Activated naive CD8-positive, alpha-beta T cell treated with anti-CD3 and anti-CD28 coated beads, Interleukin-2, amount 10 ng/mL, durations not matched to agents 7 days and 5 days (primary cell): ENCODE results near the gene UVSSA. TPM values are rescaled to one million over a fixed set of nuclear protein-coding genes. Genes with fewer than 3 reads are reported as not detected.

Source experiments
- ATAC-seq: fragments of 150-1000 bp; cut with Tn5 transposase; one replicate; pipeline ENCODE4 v1.10.0; 2021; ENCODE audit warnings: low read depth, moderate library complexity
- POLR2A ChIA-PET: fragments of 350-600 bp; sonication (Branson Sonifier 250); formaldehyde crosslinking; loops from one replicate; lab custom pipeline; 2021; ENCODE audit warnings: antibody characterized with exemption; lab: Charles Lee
- DNase-seq: peaks from one replicate; pipeline ENCODE4 v3.0.0; 2021
- H3K27ac Mint-ChIP-seq: one replicate; pipeline ENCODE4 v1.8.0; 2022; ENCODE audit warnings: mild to moderate bottlenecking, mixed read lengths
- H3K27me3 Mint-ChIP-seq: one replicate; pipeline ENCODE4 v1.8.0; 2022; ENCODE audit warnings: mild to moderate bottlenecking, moderate library complexity, mixed read lengths
- H3K36me3 Mint-ChIP-seq: one replicate; pipeline ENCODE4 v1.8.0; 2021; ENCODE audit warnings: mild to moderate bottlenecking, mixed read lengths
- H3K4me1 Mint-ChIP-seq: one replicate; pipeline ENCODE4 v1.8.0; 2021; ENCODE audit warnings: mixed read lengths
- H3K4me3 Mint-ChIP-seq: one replicate; pipeline ENCODE4 v1.8.0; 2022; ENCODE audit warnings: mild to moderate bottlenecking, moderate library complexity, mixed read lengths
- H3K9me3 Mint-ChIP-seq: one replicate; pipeline ENCODE4 v1.8.0; 2021; ENCODE audit warnings: mixed read lengths
- total RNA-seq, 2 experiments: library from RNA; stranded (reverse); gene quantifications; one replicate each; pipeline ENCODE4 v1.2.3, GENCODE V29; 2021

Gene UVSSA
- total RNA-seq, 2 experiments from 2014 or later = 30.0 to 30.9 TPM

DNA sequence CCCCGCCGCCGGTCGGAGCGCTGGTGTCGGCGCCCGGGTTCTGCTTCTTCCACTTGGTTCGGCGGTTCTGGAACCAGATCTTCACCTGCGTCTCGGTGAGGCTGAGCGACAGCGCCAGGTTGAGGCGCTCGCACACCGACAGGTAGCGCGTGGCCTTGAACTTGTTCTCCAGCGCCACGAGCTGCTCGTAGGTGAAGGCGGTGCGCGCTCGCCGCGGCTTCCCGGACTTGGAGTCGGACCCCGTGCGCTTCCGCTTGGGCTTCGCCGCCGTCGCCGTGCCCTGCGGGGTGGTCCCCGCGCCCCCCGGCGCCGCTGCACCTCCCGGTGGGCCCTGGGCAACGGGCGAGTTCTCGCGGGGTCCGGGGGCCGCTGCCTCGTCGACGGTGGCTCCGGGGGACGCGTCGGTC is 56.2 kb downstream of the UVSSA start:
- Mint-ChIP-seq H3K4me1 (peaks cover 5% of the 10 kb centered on the region), H3K27me3 (peaks cover 29% of the 10 kb centered on the region), H3K36me3 (peaks cover 2% of the 10 kb centered on the region), H3K27ac (no peak overlapping the region), H3K4me3 (no peak overlapping the region), H3K9me3 (peaks cover 2% of the 10 kb centered on the region)
- POLR2A ChIA-PET = no interaction called here
- DNase-seq (no peak), ATAC-seq (no peak)

DNA sequence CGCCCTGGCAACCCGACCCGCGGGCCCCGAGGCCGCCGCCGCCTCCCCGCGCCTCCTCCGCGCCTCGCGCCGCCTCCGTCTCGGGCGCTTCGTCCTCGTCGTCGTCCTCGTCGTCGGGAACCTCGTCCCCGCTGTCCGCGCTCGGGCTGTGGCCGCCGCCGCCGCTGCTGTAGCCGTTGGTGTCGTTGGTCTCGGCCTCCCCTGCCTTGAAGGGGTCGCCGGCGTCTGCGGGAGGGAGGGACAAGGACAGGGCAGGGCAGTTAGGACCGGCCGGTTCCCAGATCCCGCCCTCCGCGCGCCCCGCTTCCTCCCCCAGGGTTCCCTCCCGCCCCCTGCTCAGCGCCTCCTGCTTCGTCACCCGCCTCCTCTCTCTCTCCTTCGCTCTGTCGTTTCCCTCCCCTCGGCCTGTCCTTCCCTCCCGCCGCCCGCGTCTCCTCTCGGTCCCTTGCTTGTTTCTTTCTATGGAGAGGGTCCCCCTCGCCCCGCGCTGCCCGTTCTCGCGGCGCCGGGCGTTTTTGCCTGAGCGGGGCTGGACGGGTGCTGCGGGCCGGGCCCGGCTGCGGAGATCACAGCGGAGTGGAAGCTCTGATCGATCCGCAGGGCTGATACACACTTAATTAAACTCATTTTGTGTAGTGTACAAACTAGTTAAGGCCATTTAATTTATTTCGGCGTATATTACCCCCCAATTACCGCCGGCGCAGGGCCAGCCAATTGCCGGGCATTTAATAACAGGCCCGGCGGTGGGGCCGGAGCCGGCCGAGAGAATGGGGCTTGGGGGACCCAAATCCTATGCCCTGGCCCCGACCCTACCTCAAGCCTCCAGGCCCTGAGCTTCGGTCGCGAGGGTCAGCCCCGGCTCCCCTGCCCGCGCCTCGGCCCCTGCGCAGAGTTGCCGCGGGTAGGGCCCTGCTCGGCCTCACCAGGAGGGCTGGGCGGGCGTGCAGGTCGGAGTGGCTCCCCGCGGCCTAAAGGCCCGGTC is 56.9 kb downstream of the UVSSA start:
- Mint-ChIP-seq H3K27ac (peak overlapping the region; percentile 12), H3K4me1 (peaks cover 7% of the 10 kb centered on the region), H3K27me3 (peaks cover 36% of the 10 kb centered on the region), H3K9me3 (peaks cover 2% of the 10 kb centered on the region), H3K36me3 (peaks cover 2% of the 10 kb centered on the region), H3K4me3 (peak overlapping the region; percentile 16)
- DNase-seq (no peak), ATAC-seq (no peak)
- POLR2A ChIA-PET = no interaction called here

DNA sequence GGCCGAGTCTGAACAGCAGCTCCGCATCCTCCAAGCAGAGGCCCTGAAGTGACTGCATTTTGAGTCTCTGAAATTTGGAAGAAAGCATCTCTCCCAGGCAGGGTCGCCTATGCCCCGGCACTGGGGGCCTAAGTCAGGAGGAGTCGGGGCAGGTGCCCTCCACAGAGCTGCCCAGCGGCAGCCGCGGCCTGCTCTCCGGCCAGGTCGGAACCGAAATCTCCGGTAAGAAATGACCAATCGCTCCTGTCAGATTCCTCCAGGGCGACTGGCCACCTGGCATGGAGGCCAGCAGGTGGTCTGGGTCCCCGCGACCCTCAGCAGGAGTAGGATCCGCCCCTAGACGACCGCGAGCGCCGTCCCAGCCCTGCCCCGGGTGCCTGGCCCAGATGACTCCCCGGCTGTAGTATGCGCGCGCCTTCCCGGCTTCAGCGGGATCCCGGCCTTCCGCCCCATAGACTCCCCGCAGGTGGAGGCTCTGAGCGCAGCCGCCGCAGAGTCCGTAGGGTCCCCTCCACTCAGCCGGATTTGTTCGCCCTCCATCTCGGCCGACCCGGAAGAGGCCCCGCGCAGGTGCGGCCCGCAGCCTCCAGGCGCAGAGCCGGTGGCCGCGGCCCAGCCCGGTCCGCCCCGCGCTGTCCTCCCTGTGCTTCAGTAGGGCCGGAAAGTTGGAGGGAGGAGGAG is 57.7 kb downstream of the UVSSA start:
- no peak for ATAC-seq
- H3K36me3 Mint-ChIP-seq = peaks cover 2% of the 10 kb centered on the region
- H3K27me3 Mint-ChIP-seq = peaks cover 41% of the 10 kb centered on the region
- POLR2A ChIA-PET = no interaction called here
- H3K27ac Mint-ChIP-seq = peak overlapping the region; percentile 82
- H3K9me3 Mint-ChIP-seq = peaks cover 3% of the 10 kb centered on the region
- H3K4me3 Mint-ChIP-seq = no peak overlapping the region
- no peak for DNase-seq
- peaks cover 7% of the 10 kb centered on the region for H3K4me1 Mint-ChIP-seq

GRCh38 chr4:1405254-1405635 is 58.2 kb downstream of the UVSSA start:
- Mint-ChIP-seq H3K4me1 (peaks cover 7% of the 10 kb centered on the region), H3K4me3 (peak overlapping the region; percentile 50), H3K9me3 (peaks cover 3% of the 10 kb centered on the region), H3K27ac (peak overlapping the region; percentile 82), H3K36me3 (peaks cover 2% of the 10 kb centered on the region), H3K27me3 (peaks cover 41% of the 10 kb centered on the region)
- POLR2A ChIA-PET = no interaction called here
- DNase-seq = no peak
- no peak for ATAC-seq

DNA sequence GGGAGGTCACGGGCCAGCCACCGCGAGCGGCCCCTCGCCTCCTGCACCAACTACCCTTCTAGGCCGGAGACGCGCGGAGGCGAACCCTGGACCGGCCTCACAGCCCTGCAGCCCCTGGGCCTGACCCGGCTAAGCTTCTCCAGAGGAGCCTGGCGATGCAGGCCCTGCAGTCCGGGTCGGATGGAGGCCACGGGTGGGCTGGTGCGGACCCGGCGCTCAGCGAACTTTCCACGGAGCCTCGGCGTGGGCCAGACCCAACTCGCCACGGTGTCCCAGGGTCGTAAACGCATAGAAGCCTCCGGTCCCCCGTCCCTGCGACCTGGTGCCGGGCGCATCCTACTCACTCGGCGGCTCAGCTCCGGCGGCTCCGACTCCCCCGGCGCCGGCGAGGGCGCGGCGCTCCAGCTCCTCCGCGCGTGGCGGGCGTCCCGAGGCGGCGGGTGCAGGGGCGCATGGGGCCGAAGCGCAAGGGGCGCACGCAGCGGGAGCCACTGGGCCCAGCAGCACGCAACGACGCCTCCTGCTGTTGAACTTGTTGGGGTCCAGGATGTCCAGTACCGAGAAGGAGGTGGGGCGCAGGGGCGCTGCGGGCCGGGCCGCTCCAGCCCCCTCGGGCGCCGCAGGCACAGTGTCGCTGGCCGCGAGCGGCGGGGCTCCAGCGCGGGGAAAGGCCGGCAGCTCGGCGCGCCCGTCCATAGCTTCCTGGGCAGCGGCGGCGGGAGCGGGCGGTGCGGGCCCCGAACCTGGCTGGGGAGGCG is 58.8 kb downstream of the UVSSA start:
- peaks cover 2% of the 10 kb centered on the region for H3K36me3 Mint-ChIP-seq
- peaks cover 37% of the 10 kb centered on the region for H3K27me3 Mint-ChIP-seq
- H3K9me3 Mint-ChIP-seq = peaks cover 3% of the 10 kb centered on the region
- H3K4me1 Mint-ChIP-seq = peaks cover 7% of the 10 kb centered on the region
- H3K4me3 Mint-ChIP-seq = no peak overlapping the region
- ATAC-seq (no peak), DNase-seq (no peak)
- no peak overlapping the region for H3K27ac Mint-ChIP-seq
- POLR2A ChIA-PET = no interaction called here

GRCh38 chr4:1406394-1406980 is 59.5 kb downstream of the UVSSA start, which contains the start of gene NKX1-1:
TSS of gene NKX1-1 (minus strand) at chr4:1406442. CDS start at chr4:1406442, 0 bp downstream.
- POLR2A ChIA-PET = no interaction called here
- ATAC-seq (no peak), DNase-seq (no peak)
- Mint-ChIP-seq H3K36me3 (peaks cover 2% of the 10 kb centered on the region), H3K27ac (peak within 1 kb of the TSS; percentile 82), H3K27me3 (peaks cover 39% of the 10 kb centered on the region), H3K4me1 (peaks cover 7% of the 10 kb centered on the region), H3K4me3 (peak within 1 kb of the TSS; percentile 50), H3K9me3 (peaks cover 3% of the 10 kb centered on the region)

DNA sequence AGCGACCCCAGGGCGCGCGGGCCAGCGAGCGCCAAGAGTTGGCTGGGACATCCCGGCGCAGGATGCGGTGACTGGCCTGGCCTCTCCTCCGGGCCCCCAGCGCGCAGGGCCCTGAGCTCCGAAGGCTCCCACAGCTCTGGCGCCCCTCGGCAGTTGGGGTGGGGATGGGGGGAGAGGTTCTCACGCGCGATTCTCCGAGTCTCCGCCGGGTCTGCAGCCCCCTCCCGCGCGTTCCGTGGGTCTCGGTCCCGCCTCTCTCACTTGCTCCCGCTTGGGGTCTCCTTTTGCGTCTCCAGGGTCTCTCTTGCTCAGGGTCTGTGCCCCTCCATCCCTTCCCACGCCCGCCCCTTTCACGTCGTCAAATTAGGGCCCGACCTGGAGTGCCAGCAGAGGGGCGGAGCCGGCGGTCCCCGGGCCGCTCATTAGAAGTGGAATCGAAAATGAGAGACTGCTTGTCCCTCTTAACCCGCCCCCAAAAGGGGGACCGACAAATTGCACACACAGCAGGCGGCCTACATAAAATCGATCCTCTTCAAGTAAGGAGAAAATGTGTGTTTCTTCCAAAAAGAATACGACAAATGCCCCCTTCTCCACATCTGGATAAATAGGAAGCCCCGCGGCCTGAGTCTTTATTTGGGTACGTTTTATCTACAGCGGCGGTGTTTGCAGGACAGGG is 60.1 kb downstream of the UVSSA start:
- POLR2A ChIA-PET = no interaction called here
- DNase-seq (no peak), ATAC-seq (no peak)
- Mint-ChIP-seq H3K27me3 (peaks cover 35% of the 10 kb centered on the region), H3K36me3 (peaks cover 2% of the 10 kb centered on the region), H3K4me3 (peak overlapping the region; percentile 28), H3K9me3 (peaks cover 3% of the 10 kb centered on the region), H3K27ac (peak overlapping the region; percentile 78), H3K4me1 (peaks cover 7% of the 10 kb centered on the region)

DNA sequence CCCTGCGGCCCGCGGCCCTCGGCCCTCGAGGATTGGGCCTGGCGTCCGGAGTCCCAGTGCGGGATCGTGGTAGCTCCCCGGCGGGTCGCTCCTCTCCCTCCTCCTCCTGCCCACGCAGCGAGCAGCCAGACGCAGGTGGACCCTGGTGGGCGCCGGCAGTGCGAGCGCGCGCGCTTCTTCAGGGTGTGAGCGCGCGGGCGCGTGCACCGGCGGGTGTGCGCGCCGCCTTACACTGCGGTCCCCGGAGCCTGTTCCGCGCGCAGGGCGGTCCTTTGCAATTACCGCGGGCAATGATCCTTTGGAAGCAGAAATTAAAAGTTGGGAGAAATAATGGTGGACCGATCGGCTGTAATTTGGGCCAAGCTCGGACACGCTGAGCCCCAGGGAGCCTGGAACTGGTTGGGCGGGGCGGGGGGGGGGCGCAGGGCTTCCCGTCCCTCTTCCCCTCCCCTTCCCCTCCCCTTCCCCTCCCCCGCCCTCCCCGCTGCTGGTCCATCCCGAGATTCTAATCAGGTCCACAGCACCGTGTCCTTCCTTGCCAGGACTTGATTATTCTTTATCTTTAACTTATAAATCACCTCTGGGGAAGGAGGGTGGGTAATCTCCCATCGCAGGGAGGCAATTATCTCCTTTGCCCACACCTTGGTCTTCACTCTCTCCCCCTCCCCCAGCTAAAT is 60.8 kb downstream of the UVSSA start:
- Mint-ChIP-seq H3K27ac (no peak overlapping the region), H3K36me3 (peaks cover 2% of the 10 kb centered on the region), H3K4me3 (peak overlapping the region; percentile 37), H3K9me3 (peaks cover 3% of the 10 kb centered on the region), H3K27me3 (peaks cover 31% of the 10 kb centered on the region), H3K4me1 (peaks cover 7% of the 10 kb centered on the region)
- no peak for ATAC-seq
- DNase-seq = no peak
- POLR2A ChIA-PET = no interaction called here

GRCh38 chr4:1408418-1408817 is 61.4 kb downstream of the UVSSA start:
- Mint-ChIP-seq H3K27ac (peak overlapping the region; percentile 72), H3K4me3 (peak overlapping the region; percentile 37), H3K36me3 (peaks cover 2% of the 10 kb centered on the region), H3K27me3 (peaks cover 37% of the 10 kb centered on the region), H3K4me1 (peaks cover 7% of the 10 kb centered on the region), H3K9me3 (peaks cover 3% of the 10 kb centered on the region)
- no peak for DNase-seq
- no peak for ATAC-seq
- POLR2A ChIA-PET = no interaction called here

DNA sequence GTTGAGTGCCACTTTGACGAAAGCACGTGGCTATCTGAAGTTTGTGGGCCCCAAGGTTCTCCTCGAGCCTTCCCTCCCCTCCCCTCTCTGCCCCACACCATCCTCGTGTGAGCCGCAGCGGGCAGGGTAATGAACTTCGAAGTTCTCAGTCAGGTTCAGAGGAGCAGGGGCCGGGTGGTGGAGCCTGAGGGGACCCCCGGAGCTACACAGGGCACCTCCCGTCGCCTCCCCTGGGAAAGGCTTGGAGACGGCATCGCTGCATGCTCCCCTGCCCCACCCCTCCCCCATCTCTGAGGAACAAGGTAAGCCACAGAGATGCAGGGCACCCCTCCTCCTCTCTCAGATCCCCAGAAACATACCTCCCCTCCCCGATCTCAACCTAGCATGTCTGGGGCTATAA is 62.1 kb downstream of the UVSSA start:
- H3K27me3 Mint-ChIP-seq = peaks cover 38% of the 10 kb centered on the region
- peaks cover 3% of the 10 kb centered on the region for H3K9me3 Mint-ChIP-seq
- no peak overlapping the region for H3K27ac Mint-ChIP-seq
- ATAC-seq (no peak), DNase-seq (no peak)
- no peak overlapping the region for H3K4me3 Mint-ChIP-seq
- H3K4me1 Mint-ChIP-seq = peaks cover 7% of the 10 kb centered on the region
- peaks cover 2% of the 10 kb centered on the region for H3K36me3 Mint-ChIP-seq
- POLR2A ChIA-PET = no interaction called here

- peaks cover 2% of the 10 kb centered on the region for H3K36me3 Mint-ChIP-seq
- peaks cover 38% of the 10 kb centered on the region for H3K27me3 Mint-ChIP-seq
- POLR2A ChIA-PET = no interaction called here
- ATAC-seq = no peak
- H3K4me1 Mint-ChIP-seq = peaks cover 7% of the 10 kb centered on the region
- peaks cover 3% of the 10 kb centered on the region for H3K9me3 Mint-ChIP-seq
- DNase-seq = no peak
- no peak overlapping the region for H3K4me3 Mint-ChIP-seq
- H3K27ac Mint-ChIP-seq = no peak overlapping the region
These were observed 62.8 kb downstream of the UVSSA start for GRCh38 chr4:1409491-1410425.
